Kidney glomerular epithelial cell (primary cell): ENCODE data around the gene DDX52.
A peak's percentile ranks its signal among the peaks of the same experiment; 100 is the strongest.
"Not testable (repeated sequence)": the region's sequence is repeated elsewhere in the genome, so short reads cannot be mapped to it uniquely, and the experiment has no call there.

Experiments used
- DNase-seq: peaks from one replicate; lab custom pipeline; 2025; lab: John Stamatoyannopoulos, UW

Gene DDX52

DNA sequence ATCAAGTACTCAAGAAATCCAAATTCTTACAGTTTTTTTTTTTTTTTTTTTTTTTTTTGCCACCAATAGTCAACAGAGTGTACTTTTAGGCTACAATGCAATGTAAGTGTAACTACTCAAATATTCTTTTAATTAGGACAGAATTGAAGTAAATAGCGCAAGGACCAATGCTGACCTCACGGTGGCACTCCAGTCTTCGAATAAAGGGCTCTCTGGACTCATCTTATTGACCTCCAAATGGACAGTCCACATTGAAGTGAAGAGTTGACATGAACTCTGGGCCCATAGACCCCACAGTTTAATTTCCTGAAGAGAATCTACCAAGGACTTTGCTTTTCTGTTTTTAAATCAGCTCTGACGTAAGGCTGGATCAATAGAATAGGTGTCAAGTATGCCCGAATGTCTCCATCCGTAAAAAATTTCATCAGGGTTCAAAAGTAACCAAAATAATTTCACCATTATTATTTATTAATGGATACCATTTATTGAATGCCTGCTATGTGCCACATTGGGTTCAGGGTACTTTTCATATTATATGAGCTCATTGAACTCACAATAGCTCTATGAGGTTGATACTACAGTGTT, 7.3 kb upstream of the DDX52 start:
- DNase-seq: peak; percentile 36

DNA sequence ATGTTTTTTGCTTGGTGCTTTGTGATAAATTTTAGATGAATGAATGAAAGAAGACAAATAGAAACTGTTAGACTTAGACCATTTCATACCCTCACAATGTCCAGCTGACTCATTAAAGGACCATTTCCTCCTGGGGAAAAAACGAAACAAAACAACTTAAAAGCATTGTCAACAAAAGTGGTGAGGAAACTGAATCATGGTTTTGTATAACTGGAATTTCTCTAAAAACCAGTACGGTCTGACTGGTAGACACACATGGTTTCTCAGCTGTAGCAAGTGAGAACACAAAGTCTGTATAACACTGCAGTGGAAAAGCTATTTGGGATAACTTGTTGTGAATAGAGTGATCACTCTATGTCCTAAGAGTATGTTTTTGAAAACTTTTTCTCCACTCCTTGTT, 5.3 kb upstream of the DDX52 start:
- DNase-seq: peak; percentile 76

DNA sequence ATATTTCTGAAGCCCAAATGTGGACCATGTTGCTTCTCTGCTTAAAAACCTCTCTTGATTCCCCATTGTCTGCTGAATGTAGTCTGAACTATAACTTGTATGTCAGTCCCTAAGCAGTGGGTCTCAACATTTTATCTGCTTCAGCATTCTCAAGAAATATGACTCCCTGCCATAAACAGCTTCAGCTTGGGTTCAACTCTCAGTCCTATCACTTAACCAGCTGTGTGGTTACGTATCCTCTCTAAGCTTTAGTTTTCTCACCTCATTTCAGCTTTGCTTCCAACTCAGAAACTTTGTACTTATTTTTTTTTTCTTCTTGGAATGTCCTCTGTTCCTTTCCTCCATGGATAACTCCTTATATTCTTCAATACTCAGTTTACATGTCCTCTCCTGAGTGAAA, 4.6 kb upstream of the DDX52 start:
- DNase-seq: no peak

DNA sequence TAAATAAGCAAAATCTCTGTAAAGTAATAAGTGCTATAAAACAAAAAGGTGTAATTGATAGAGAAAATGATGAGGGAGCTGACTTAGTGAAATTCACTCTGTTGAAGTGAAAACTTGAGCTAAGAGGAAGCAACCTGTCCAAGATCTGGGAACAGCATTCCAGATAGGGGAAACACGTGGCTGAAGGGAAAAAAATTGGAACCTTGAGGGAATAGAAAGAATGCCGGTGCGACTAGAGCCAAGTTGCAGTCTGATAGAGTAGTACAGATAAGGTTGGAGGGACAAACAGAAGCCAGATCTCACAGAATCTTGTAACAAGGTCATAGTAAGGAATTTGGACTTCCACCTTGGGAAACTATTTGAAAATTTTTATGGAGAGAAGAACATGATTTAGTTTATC, 623 bp upstream of the DDX52 start:
- no peak for DNase-seq

DNA sequence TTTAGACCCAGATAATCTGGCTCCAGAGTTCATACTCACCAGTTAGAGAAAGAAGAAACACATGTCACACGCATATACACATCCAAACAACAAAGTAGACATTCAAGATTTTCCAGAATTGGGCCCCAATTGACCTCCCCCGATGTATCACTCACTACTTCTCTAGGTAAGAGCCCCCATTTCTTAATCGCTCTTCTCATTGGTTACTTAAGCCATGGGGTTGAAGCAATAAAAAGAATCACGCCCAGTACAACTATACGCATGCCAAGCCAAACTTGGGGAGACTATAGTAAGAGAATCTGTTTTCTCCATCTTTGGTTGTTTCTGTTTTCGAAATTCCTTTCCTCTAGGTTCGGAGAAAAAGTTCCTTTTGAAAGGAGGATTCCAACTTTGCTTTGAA, 565 bp downstream of the DDX52 start:
- DNase-seq: peak; percentile 39

DNA sequence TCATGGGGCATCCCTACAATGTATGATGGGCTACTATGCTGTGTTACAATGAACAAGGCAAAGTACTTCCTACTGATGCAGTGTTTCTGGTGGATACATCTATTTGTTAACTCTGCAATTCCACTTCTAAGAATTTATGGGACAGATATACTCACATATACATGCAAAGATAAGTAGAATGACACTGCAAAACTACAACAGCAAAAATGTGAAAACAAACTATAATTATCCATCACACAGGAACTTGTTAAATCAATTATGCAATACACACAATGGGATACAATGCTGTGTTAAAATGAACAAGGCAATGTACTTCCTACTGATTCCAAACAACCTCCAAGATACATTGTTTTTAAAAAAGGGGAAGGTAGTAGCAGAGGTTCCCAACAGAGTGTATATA, 3.2 kb downstream of the DDX52 start:
- no peak for DNase-seq

DNA sequence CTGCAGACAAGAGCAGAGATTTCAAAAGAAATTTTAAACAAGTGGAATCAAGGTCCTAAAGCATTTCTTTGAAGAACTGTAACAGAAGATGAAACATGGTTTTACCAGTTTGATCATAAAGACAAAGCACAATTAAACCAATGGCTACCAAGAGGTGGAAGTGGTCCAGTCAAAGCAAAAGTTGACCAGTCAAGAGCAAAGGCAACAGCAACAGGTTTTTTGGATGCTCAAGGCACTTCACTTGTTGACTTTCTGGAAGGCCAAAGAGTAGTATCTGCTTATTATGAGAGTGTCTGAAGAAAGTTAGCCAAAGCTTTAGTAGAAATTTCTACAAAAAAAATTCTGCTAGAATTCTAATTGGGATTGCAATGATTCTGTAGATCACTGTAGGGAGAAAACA, 5.3 kb downstream of the DDX52 start:
- no peak for DNase-seq

DNA sequence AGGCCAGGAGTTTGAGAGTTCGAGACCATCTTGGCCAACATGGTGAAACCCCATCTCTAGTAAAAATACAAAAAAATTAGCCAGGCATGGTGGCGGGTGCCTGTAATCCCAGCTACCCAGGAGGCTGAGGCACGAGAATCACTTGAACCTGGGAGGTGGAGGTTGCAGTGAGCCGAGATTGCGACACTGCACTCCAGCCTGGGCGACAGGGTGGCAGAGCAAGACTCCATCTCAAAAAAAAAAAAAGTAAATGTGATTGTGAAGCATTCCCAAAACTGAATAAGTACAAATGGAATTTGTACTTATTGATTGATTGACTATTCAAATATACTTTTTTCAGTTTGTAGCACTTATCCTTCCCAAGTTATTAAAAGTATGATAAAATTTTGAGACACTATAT, 26.8 kb downstream of the DDX52 start:
- not testable (repeated sequence) for DNase-seq

DNA sequence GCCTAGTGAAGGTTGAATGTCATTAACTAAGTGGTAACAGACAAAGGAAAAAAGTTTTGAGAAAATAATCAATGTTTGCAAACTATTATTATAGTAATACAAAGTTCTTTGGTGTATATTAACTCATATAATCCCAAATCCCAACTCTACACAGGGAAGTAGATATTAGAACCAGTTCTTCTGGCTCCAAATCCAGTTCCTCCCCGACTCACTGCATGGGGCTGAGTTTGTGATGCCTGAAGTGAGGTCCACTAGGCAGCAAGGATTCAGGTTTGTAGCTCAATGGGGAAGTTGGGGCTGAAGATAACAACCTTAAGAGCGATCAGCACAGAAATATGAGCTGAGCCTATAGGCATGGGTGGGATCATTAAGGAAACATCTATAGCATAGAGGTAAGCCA, 28.4 kb downstream of the DDX52 start:
- DNase-seq: no peak

DNA sequence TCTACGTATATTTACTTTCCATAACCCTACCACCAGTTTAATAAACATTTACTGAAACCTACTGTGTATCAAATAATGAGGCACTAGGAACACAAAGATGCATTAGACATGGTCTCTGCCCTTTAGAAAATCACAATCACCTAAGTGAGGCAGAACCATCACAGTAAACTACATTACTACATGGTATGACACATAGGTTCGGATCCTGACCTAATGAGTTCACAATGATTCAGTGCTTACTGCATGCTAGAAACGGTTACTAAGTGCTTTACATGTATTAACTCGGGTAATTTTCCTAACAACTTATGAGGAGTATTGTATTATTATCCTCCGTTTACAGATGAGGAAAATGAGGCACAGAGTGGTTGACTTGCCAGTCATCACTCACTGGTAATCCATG, 28.9 kb downstream of the DDX52 start:
- peak; percentile 51 for DNase-seq

DNA sequence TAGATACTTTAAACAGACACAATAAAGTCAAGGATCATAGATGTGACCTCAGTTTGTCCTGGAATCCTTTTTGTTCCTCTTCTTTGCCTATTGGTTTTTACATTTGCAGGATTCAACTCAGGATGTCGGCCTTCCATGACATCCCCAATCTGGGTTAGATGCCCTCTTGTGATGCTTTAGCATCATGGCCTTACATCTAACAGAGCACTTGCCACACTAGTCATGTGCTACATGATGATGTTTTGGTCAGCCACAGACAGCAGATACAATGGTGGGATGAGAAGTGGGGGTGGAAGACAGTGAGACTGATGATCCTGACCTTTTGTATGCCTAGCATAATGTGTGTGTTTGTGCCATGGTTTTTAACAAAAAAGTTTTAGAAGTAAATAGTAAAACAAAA, 32.3 kb downstream of the DDX52 start:
- no peak for DNase-seq

DNA sequence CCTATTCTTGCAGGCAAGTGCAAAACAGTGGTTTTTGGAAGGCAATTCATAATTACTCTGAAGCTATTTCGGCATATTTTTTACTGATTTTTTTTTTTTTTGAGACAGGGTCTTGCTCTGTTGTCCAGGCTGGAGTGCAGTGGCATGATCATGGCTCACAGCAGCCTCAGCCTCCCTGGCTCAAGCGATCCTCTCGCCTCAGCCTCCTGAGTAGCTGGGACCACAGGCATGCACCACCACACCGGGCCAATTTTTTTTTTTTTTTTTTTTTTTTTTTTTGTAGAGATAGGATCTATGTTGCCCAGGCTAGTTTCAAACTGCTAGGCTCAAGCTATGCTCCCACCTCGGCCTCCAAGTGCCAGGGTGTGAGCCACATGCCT, 33.2 kb downstream of the DDX52 start:
- not testable (repeated sequence) for DNase-seq

DNA sequence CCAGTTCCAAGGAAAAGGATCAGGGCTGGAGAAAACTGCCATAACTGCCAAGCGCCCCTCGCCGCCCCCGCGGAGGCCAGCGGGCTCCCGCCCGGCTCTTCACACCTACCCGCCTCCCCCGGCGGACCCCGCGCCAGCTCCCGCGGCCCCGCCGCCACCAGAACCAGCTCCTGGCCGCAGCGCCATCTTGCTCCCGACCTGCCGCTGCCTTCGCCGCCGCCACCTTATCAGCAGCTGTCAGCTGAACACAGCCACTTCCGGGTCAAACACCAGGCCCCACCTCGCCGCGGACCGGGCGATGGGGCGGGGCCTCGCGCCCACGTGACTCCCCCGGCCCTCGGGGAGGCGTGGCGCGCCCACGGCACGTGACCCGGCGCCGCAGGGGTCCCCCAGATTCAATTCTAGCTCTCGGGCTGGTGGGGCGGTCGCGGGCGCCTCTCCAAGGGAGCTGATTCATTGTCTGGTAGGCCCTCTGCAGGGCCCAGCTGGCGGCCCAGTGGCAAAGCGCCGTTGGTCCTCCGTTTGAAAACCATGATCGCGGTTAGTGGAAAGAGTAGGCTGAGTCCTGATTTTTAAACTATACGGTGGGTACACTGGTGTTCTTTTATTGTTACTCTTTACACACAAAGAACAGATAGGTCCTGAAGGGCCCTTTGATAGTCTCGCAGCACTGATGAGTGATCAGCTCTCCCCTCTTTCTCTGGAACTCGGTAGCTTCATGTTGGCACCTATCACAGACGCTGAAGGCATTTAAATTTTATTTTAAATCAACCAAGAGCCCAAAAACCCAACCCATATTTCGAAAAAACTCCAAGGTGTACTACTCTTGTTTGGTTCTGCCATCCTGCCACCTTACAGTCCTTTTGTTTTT, 33.8 kb downstream of the DDX52 start, which contains the start of gene SYNRG:
TSS of gene SYNRG (minus strand) at position 249 of the 871 bp plus-strand sequence. CDS start at position 186, 63 bp downstream.
- DNase-seq: peak; percentile 93

DNA sequence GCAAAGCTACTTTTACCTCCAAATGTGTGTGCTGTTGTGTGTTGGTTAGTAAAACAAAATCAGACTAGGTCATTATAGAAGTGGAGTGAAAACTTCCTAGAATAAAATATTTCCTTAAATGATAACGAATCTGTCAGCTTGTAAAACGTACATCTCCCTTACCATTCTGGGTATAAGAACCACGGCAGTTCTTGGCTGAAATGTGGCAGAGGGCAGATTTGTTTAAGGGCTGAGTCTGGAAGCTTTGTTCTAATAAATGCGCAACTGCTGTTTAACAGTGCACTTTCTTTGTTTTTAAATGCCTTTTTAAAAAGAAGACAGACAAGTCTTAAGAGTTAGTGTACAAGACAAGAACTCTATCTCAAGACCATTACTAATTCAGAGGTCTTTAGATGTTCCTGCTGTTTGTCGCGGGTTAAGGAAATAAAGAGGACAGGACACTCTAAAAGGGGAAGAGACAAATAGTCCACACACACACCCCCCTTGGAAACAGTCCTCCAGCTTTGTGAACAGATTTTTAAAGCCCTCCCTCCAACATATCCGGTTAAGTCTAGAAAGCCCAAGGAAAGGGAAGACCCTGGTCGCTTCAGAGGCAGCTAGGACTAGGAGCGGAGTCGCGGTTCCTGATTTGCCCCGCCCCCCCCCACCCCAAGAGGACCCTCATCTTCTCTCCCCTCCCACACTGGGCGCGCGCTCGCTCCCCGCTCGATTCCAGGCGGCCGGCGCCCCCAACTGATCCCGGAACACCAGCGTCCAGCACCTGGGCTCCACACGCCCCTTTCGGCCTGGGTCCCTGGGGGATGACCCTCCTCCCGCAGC, 34.7 kb downstream of the DDX52 start:
- DNase-seq: peak; percentile 38

DNA sequence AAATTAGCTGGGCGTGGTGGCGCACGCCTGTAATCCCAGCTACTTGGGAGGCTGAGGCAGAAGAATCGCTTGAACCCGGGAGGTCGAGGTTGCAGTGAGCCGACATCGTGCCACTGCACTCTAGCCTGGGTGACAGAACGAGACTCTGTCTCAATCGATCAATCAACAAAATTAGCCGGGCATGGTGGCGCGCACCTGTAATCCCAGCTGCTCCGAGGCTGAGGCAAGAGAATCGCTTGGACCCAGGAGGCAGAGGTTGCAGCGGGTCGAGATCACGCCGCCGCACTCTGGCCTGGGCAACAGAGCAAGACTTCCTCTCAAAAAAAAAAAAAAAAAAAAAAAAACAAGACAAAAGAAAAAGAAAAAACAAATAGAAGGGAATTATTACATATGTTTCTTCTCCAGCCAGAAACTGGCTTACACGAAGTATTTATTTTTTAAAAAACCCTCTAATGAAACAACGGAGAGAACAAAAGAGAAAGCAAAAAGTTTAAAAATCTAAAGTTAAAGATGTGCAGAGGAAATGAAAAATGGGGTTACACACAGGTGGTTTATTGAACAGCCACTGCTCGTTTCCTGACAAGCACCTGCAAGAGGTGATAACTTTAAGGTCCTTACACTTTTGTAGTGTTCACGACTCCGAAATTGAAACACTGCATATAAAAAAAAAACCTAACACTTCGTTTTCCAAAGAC, 35.5 kb downstream of the DDX52 start:
- no peak for DNase-seq

DNA sequence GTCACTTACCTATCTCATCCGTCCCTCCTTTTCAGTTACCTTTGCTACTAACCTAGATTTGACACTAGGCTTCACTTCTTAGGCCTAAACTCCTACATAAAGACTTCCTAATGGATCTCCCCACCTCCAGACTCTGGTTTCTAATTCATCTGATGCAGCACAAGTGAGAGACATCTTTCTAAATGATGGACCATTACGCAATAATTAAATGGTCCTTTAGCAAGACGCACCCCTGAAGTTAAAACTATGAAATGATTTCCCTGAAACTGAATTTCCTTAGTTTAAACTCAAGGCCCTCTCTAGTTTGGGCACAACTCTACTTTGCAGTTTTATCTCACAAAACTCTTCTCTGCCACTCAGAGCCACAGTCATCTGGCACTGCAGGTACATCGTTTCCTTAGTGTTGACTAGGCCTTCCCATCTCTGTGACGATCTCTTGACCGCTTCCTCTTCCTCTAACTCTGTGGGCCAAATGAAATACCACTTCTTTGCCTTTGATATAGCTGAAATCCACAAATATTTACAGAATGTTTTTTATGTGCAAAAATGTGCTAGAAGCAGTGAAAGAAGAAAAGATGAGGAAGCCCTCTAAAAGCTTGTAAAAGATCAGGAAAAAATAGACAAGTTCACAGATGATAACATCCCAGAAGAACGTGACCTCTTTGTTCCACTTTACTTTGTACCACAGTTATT, 37.3 kb downstream of the DDX52 start:
- DNase-seq: no peak

DNA sequence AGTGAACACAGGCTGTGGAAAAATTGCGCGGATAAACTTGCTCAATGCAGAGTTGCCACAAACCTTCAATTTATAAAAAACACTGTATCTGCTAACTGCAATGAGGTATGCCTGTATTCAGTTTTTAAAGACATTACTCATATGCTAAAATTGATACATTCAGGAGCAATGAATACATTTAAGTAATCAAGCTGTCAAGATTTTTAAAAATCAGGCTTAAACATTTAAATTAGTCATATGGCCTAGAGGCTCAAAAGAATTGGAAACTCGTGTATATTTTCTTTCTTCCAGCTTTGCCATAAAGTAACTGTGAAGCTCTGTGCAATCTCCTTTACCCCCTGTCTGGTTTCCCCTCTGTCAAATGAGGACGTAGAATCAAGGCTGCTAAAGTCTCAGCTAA, 38.2 kb downstream of the DDX52 start:
- DNase-seq: no peak

DNA sequence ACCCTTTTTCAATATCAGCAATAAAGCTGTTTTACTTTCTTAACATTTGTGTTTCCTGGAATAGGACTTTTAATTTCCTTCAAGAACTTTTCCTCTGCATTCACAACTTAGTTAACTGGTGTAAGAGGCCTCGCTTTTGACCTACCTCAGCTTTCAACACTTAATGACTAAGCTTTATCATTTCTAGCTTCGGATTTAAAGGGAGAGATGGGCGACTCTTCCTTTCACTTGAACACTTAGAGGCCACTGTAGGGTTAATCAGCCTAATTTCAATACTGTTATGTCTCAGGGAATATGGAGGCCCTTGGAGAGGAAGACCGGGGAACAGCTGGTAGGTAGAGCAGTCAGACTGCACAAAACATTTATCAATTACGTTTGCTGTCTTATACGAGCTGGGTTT, 38.7 kb downstream of the DDX52 start:
- no peak for DNase-seq

DNA sequence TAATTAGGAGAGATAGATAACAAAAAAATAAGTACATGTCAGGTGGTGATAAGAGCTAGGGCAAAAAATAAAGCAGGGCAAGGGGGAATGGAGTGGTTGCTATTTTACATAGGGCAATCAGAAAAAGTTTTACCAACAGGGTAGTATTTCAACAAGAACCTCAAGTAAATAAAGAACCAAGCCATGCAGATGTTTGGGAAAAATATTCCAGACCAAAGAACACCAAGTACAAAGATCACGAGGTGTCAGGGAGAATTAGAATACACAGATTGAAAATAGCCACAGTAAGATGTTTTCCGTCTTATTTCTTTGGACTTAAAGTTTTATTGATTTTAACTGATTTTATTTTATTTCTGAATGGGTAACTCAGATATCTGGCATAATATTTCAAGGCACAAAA, 45.1 kb downstream of the DDX52 start:
- DNase-seq: no peak

DNA sequence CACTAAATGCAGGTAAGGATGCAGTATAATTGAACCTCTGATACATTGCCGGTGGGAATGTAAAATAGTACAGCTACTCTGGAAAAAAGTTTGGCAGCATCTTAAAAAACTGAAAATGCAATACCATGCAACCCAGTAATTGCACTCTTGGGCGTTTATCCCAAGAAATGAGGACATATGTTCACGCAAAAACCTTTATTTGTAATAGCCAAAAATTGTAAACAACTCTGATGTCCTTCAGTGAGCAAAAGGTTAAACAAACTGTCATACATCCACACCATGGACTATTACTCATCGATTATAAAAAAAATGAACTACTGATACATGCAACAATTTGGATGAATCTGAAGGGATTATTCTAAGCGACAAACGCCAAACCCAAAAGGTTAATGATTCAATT, 51.0 kb downstream of the DDX52 start:
- DNase-seq: no peak

DNA sequence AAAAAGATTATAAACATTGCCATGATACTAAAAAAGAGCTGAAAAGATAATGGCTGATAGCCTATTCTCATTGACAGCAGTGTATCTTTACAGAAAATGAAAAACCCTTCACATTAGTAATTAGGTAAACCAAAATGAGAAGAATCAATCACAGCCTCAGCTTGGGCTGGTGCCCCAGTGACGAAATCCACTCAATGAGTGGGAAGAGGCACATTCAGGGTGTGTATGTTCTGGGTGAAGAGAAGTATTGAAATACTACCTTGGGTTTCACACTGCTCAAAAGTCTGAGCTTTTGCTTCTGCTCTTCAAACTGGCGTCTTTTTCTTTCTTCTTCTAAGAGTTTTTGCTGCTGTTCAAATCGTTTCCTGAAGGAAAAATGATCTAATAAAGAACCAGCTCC, 58.2 kb downstream of the DDX52 start:
- DNase-seq: no peak

DNA sequence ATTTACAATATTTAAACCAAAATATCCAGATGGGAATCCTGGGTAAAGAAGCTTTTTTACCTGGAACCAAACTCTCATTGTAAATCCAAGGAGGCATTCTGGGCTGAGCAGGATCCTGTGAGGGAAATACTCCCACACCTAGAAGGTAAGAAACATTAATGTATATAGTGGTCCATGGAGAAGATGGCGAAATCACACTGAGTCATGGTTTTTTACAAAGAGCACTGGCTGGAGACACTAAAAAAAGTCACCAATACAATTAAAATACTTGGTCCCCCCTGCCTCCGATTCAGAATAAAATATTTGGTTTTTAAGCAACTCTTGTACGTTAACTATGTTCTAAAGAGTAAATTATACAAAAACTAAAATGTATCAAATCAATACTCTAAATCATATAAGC, 67.0 kb downstream of the DDX52 start:
- no peak for DNase-seq
